ENCODE results near the gene PRR23E.

DNA sequence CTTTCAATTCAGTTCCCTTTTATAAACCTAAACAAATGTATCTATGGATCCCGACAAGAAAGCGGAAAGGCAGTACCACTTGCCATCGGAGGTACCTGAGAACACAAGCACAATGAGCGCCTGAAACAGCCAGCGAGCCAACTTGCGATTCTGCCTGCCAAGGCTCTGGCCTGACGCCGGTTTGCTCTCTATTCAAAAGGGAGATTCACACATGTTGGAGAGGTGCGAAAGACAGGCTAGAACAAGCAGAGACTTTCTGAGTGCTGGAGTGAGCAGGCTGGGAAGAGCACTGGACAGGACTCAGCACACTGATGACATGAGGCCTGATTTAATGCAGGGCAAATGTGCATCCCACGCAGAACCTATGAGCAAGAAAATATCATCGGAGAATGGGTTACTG, 17.7 kb upstream of the PRR23E start:
- TF ChIP-seq, protein P1, sequence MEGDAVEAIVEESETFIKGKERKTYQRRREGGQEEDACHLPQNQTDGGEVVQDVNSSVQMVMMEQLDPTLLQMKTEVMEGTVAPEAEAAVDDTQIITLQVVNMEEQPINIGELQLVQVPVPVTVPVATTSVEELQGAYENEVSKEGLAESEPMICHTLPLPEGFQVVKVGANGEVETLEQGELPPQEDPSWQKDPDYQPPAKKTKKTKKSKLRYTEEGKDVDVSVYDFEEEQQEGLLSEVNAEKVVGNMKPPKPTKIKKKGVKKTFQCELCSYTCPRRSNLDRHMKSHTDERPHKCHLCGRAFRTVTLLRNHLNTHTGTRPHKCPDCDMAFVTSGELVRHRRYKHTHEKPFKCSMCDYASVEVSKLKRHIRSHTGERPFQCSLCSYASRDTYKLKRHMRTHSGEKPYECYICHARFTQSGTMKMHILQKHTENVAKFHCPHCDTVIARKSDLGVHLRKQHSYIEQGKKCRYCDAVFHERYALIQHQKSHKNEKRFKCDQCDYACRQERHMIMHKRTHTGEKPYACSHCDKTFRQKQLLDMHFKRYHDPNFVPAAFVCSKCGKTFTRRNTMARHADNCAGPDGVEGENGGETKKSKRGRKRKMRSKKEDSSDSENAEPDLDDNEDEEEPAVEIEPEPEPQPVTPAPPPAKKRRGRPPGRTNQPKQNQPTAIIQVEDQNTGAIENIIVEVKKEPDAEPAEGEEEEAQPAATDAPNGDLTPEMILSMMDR (tag by site-specific recombination; IDR thresholded peaks at IDR 0.05), result no peak
- TF ChIP-seq ZNF76 (tag by site-specific recombination; IDR thresholded peaks at IDR 0.05; ENCODE audit: borderline replicate concordance, low read depth) (no peak), BCL6B (tag by site-specific recombination; IDR thresholded peaks at IDR 0.05) (no peak), TSHZ1 (tag by site-specific recombination; IDR thresholded peaks at IDR 0.05; ENCODE audit: borderline replicate concordance) (no peak), ZNF280C (tag by site-specific recombination; IDR thresholded peaks at IDR 0.05) (no peak), REPIN1 (tag by site-specific recombination; IDR thresholded peaks at IDR 0.05; ENCODE audit: low read depth) (no peak)
- TF ChIP-seq, protein P2, sequence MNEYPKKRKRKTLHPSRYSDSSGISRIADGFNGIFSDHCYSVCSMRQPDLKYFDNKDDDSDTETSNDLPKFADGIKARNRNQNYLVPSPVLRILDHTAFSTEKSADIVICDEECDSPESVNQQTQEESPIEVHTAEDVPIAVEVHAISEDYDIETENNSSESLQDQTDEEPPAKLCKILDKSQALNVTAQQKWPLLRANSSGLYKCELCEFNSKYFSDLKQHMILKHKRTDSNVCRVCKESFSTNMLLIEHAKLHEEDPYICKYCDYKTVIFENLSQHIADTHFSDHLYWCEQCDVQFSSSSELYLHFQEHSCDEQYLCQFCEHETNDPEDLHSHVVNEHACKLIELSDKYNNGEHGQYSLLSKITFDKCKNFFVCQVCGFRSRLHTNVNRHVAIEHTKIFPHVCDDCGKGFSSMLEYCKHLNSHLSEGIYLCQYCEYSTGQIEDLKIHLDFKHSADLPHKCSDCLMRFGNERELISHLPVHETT (tag by site-specific recombination; IDR thresholded peaks at IDR 0.05), result no peak
- TF ChIP-seq, protein P3, sequence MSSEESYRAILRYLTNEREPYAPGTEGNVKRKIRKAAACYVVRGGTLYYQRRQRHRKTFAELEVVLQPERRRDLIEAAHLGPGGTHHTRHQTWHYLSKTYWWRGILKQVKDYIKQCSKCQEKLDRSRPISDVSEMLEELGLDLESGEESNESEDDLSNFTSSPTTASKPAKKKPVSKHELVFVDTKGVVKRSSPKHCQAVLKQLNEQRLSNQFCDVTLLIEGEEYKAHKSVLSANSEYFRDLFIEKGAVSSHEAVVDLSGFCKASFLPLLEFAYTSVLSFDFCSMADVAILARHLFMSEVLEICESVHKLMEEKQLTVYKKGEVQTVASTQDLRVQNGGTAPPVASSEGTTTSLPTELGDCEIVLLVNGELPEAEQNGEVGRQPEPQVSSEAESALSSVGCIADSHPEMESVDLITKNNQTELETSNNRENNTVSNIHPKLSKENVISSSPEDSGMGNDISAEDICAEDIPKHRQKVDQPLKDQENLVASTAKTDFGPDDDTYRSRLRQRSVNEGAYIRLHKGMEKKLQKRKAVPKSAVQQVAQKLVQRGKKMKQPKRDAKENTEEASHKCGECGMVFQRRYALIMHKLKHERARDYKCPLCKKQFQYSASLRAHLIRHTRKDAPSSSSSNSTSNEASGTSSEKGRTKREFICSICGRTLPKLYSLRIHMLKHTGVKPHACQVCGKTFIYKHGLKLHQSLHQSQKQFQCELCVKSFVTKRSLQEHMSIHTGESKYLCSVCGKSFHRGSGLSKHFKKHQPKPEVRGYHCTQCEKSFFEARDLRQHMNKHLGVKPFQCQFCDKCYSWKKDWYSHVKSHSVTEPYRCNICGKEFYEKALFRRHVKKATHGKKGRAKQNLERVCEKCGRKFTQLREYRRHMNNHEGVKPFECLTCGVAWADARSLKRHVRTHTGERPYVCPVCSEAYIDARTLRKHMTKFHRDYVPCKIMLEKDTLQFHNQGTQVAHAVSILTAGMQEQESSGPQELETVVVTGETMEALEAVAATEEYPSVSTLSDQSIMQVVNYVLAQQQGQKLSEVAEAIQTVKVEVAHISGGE (tag by site-specific recombination; conservative IDR thresholded peaks at IDR 0.05; ENCODE audit: low read depth), result no peak

All from HEK293 (cell line).